ENCODE results near the gene UBXN11.

GRCh38 chr1:26263212-26263611 lies 43.2 kb downstream of the UBXN11 start:
- TF ChIP-seq CTCF (IDR thresholded peaks at IDR 0.05 in 4 of 5, conservative IDR thresholded peaks at IDR 0.05 in 1 of 5) (no peak), POLR2A (IDR thresholded peaks at IDR 0.05) (no peak)
